Gastrocnemius medialis (tissue), 4 donors: ENCODE data around the gene RGS1. TPM values are rescaled to one million over a fixed set of nuclear protein-coding genes. Genes with fewer than 3 reads are reported as not detected.

Experiments
- ATAC-seq, 2 donors: fragments of 150-250 bp; one replicate each; pipeline ENCODE4 v1.9.1; 2016
- DNase-seq, 2 donors: peaks; one replicate each; pipeline ENCODE4 v3.0.0-alpha.2; 2019
- H3K27ac ChIP-seq, 4 donors: fragments of 200-600 bp; sonication (generic); 1 replicate in 1 of 4; 2 replicates in 3 of 4; pipeline ENCODE4 v1.5.1; 2016 to 2018; ENCODE audit warnings: mild to moderate bottlenecking in 2 of 4, moderate library complexity in 1 of 4
- H3K27me3 ChIP-seq, 3 donors: fragments of 200-600 bp; sonication (generic) in 2 of 3; 1 replicate in 1 of 3; 2 replicates in 2 of 3; pipeline versions ENCODE4 v1.5.1 to v1.6.0; 2016 to 2019; ENCODE audit warnings: mild to moderate bottlenecking in 1 of 3, moderate library complexity in 1 of 3
- H3K36me3 ChIP-seq, 2 donors: fragments of 200-600 bp; sonication (generic) in 1 of 2; one replicate each; pipeline ENCODE4 v1.5.1; 2017 to 2018
- H3K4me1 ChIP-seq, 2 donors: fragments of 200-600 bp; sonication (generic) in 1 of 2; one replicate each; pipeline ENCODE4 v1.5.1; 2016 to 2017; ENCODE audit warnings: mild to moderate bottlenecking in 2 of 2
- H3K4me3 ChIP-seq, 4 donors: fragments of 200-600 bp; sonication (generic) in 3 of 4; 1 replicate in 1 of 4; 2 replicates in 3 of 4; pipeline ENCODE4 v1.5.1; 2016 to 2019; ENCODE audit warnings: mild to moderate bottlenecking in 2 of 4
- H3K9me3 ChIP-seq, 3 donors: fragments of 200-600 bp; sonication (generic) in 2 of 3; 1 replicate in 1 of 3; 2 replicates in 2 of 3; pipeline ENCODE4 v1.5.1; 2016 to 2019
- CTCF ChIP-seq, 5 experiments: fragments of 450-650 bp in 3 of 5; fragments of 200-600 bp in 2 of 5; sonication (generic) in 2 of 5; IDR thresholded peaks in 4 of 5; conservative IDR thresholded peaks in 1 of 5; 1 replicate in 4 of 5; 2 replicates in 1 of 5; pipeline ENCODE4 v1.5.1; 2016 to 2019; ENCODE audit warnings: antibody characterized with exemption in 5 of 5, mild to moderate bottlenecking in 3 of 5, moderate library complexity in 3 of 5
- POLR2A ChIP-seq, 2 donors: fragments of 450-650 bp; IDR thresholded peaks; one replicate each; pipeline ENCODE4 v1.6.1; 2017; ENCODE audit warnings: antibody characterized with exemption in 2 of 2, mild to moderate bottlenecking in 2 of 2, moderate library complexity in 2 of 2
- in situ Hi-C, 4 donors: fragments of 200-750 bp; cut with MboI; loops; one replicate each; pipeline versions ENCODE4 v1.15.0 to v1.8.0; 2017; ENCODE audit warnings: low sequenced_read_pairs in 4 of 4
- intact Hi-C: fragments of 100-400 bp; cut with DNase I; formaldehyde crosslinking; loops from one replicate; pipeline ENCODE4 v1.15.1; 2023; ENCODE audit warnings: low total_unique reads
- total RNA-seq, 4 donors: library from RNA; depleted of rRNA; stranded (reverse); fragments of >200 nt; gene quantifications; one replicate each; pipeline versions ENCODE4 v1.1.0 to v1.2.3, GENCODE V29; 2016

The RGS1 gene
- total RNA-seq, 4 donors from 2014 or later = 1.0 to 4.9 (median 3.5) TPM

GRCh38 chr1:192615055-192615454, 39.5 kb downstream of the RGS1 start:
- intact Hi-C loops = no loop called here

DNA sequence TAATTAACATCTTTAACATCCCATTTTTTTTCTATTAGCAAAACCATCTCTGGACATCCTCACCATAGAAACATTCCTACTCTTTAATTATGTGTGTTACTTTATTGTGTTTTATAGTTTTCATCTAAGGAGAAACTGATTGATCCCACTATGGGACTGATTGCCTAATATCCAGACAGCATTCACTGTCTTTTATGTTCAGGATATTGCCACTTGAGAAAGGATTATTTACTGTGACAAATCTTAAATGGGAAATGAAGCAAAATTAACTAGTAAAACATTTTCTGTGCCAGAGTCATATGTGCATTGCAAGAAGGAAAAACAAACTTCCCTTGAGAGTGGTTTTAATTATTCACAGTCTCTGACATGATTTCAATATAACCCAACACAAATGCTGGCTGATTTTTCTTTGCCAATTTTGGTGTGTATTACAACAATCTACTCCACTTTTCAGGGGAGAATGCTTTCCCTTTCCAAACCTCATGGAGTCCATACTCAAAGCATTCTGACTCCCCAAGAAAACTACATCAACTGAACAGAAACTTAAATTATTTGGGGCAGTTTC, 44.6 kb downstream of the RGS1 start:
- in situ Hi-C loops = no loop called here
- no peak overlapping the region for H3K4me3 ChIP-seq
- H3K9me3 ChIP-seq = no peaks in the 10 kb centered on the region
- DNase-seq (no peak), ATAC-seq (no peak)
- intact Hi-C loops = no loop called here
- no peak overlapping the region for H3K27ac ChIP-seq
- no peaks in the 10 kb centered on the region for H3K36me3 ChIP-seq
- H3K4me1 ChIP-seq = no peaks in the 10 kb centered on the region
- no peaks in the 10 kb centered on the region for H3K27me3 ChIP-seq
- TF ChIP-seq POLR2A (IDR thresholded peaks at IDR 0.05) (no peak), CTCF (IDR thresholded peaks at IDR 0.05 in 4 of 5, conservative IDR thresholded peaks at IDR 0.05 in 1 of 5) (no peak)

More at GRCh38 chr1:192615055-192615454, 39.5 kb downstream of the RGS1 start:
- H3K36me3 ChIP-seq = no peaks in the 10 kb centered on the region
- H3K9me3 ChIP-seq = no peaks in the 10 kb centered on the region
- TF ChIP-seq CTCF (IDR thresholded peaks at IDR 0.05 in 4 of 5, conservative IDR thresholded peaks at IDR 0.05 in 1 of 5) (no peak), POLR2A (IDR thresholded peaks at IDR 0.05) (no peak)
- ATAC-seq (no peak), DNase-seq (no peak)
- no peak overlapping the region for H3K4me3 ChIP-seq
- H3K4me1 ChIP-seq = no peaks in the 10 kb centered on the region
- no peaks in the 10 kb centered on the region for H3K27me3 ChIP-seq
- in situ Hi-C loops = no loop called here
- H3K27ac ChIP-seq = no peak overlapping the region

- no peak overlapping the region for H3K4me3 ChIP-seq
- H3K9me3 ChIP-seq = no peaks in the 10 kb centered on the region
- no peaks in the 10 kb centered on the region for H3K36me3 ChIP-seq
- TF ChIP-seq CTCF (IDR thresholded peaks at IDR 0.05 in 4 of 5, conservative IDR thresholded peaks at IDR 0.05 in 1 of 5) = no peak
- TF ChIP-seq POLR2A (IDR thresholded peaks at IDR 0.05) = no peak
- no peak overlapping the region for H3K27ac ChIP-seq
- DNase-seq (no peak), ATAC-seq (no peak)
- no peaks in the 10 kb centered on the region for H3K4me1 ChIP-seq
- in situ Hi-C loops (no loop called here), intact Hi-C loops (no loop called here)
- H3K27me3 ChIP-seq = no peaks in the 10 kb centered on the region
These were observed 51.0 kb downstream of the RGS1 start for GRCh38 chr1:192626366-192627179.

DNA sequence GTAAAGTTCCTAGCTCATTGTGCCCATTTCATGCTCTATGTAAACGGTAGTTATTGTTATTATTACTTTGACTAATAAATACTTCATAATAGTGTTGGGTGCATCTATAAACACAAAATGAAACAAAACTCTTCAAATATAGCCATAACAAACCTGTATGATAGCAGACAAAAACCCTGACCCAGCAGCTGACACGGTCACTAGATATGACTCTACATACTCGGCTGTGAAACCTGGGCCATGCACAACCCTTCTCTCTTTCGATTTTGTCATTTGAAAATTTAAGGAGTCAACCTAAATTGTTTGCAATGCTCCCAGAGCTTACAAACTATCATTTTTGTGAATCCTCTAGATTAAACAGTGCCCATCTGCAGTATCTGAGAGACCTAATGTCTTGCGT, 52.3 kb downstream of the RGS1 start:
- no peak for TF ChIP-seq POLR2A (IDR thresholded peaks at IDR 0.05)
- TF ChIP-seq CTCF (IDR thresholded peaks at IDR 0.05 in 4 of 5, conservative IDR thresholded peaks at IDR 0.05 in 1 of 5) = no peak
- intact Hi-C loops (no loop called here), in situ Hi-C loops (no loop called here)
- DNase-seq (no peak), ATAC-seq (no peak)
- Histone ChIP-seq H3K27ac (no peak overlapping the region), H3K4me3 (no peak overlapping the region), H3K36me3 (no peaks in the 10 kb centered on the region), H3K4me1 (no peaks in the 10 kb centered on the region), H3K9me3 (no peaks in the 10 kb centered on the region), H3K27me3 (no peaks in the 10 kb centered on the region)
